GM21367 (cell line): Measurements from ENCODE around the gene SHPK.

ENCODE experiments used
- ATAC-seq: cut with Tn5 transposase; IDR thresholded peaks from one replicate; pipeline ENCODE4 v1.9.1; 2021; ENCODE audit not compliant: unreplicated experiment

SHPK gene

DNA sequence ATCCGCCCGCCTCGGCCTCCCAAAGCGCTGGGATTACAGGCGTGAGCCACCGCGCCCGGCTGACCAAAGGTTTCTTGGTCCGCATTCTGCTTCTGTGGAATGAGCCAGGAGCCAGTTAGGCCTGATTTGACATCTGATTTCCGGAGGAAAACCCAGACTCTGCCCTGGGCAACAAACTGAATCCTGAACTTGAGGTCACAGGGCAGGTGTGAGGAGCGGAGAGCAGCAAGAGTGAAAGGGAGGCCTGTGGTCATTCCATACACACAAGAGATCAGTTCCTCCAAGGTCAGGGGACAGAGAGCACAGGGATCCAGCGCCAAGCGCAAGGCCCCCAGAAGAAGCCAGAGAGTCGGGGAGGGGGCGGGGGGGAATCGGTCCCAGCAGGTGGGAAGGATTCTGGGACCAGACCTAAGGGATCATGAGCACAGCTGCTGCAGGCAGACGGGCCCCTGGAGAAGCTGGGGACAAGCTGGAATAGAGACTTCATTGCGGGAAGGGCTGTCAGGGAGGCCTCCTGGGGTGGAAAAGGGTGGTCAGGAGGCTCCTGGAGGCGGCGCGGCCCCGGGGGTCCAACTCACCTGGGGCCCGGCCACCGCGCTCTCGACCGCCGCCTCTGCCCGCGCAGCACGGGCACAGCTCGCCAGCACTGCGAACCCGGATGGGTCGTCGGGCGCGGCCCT lies 436 bp downstream of the SHPK start:
- ATAC-seq = no peak

DNA sequence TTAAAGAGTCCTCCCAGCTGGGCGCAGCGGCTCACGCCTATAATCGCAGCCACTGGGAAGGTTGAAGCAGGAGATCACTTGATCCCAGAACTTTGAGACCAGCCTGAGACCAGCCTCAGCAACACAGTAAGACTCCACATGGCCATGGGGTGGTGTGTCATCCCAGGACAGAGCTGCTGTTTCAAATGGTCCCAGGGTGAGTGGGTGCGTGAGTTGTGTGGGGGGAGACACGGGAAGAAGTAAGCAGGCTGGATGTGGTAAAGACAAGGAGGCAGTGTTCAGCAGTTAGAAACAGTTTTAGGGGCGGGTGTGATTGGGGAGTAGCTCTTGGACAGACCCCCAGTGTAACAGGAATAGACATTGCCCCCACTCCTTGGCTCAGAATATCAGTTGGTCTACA lies 3.8 kb downstream of the SHPK start:
- ATAC-seq = no peak

DNA sequence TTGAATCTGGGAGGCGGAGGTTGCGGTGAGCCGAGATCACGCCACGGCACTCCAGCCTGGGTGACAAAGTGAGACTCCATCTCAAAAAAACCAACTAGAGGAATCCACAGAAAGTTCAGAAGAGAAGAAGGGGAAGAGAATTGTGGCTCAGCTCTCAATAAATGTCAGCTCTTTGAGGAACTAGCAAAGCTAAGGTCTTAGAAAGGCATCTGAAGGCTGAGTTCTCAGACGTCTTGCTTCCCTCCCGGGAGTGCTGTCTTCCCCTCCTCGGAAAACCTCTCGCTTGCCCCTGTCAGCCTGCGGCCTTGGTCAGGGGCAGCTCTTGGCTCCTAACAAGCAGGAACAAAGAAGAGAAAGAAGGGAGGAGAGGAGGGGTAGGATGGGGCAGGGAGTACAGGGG lies 5.3 kb downstream of the SHPK start:
- ATAC-seq = no peak

DNA sequence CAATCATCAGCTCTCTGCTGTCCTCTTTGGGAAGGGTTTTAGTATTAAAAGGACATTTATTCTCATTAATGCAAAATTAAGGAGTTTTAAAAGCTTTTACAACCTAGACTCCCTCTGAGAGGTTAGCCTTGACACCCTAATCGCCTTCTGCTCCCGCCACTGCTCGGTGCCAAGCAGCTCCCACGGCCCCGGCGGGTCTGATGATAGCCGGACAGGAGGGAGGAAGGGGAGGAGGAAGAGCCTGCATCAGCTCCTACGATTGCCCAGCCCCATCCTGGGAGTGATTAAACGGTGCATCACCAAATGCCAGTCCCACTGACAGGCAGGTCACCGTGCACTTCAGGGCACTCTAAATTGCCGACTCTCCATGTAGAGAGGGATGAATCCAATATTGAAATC lies 8.3 kb downstream of the SHPK start:
- no peak for ATAC-seq

DNA sequence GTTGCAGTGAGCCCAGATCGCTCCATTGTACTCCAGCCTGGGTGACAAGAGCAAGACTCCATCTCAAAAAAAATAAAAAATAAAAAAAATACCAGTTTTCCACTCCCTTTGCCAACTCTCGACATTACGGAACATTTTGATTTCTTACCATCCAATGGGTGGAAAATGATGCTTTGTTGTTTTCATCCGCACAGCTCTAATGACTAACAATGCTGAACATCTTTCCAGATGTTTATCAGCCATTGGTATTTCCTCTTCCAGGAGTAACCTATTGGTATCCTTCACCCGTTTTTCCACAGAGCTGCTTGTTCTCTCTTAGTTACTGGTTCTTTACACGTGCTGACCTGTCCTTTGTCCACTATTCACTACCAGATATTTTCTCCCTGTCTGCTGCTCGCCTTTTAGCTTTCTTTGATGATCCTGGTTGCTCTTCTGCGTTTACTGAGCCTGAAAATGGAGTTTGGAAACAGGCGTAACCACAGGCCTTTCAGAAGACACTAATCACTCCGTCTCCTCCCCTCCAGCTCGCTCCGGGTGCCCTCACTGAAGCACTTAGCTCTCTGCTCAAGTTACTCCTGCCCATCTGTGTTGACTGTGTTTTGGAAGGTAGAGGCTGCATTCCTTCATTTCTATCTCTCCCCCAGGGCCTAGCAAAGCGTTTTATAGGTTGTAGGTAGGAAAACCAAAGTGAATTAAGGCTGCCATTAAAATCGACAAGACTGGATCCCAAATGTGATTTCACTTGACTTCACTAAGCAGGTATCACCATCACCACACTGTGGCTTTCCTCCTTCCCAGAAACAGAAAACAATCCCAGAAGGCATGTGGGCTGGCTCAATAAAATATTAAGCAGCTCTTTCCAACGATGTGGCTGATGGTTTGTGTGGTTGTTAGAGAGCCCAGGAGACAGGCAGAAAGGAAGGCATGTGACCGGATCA lies 8.9 kb downstream of the SHPK start:
- no peak for ATAC-seq

DNA sequence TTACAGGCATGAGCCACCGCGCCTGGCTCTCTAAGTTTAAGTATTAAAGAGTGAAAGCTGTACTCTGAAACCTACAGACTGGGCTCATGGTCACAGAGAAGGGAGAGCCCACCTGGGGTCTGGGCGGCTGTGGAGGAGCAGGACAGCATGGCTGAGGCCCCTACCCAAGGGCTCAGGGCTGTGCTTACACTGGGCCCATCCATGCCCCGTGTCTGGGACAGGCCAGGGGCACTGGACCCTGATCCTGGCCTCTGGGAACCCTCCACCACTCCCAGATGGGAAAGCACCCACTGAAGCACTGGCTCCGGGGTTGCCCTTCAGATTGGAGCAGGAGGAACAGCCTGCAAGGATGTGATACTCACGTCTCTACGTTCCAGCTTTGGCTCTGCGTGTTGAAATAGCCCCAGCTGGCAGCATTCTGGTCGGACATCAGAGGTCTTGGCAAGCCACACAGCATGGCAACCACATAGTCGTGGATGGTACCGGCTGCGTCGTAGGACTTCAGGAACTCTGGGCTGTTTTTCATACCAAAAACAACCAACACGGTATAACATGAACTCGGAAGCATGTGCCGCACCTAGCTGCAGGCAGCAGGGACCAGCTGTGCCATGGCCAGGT lies 13.0 kb downstream of the SHPK start:
- ATAC-seq = no peak

DNA sequence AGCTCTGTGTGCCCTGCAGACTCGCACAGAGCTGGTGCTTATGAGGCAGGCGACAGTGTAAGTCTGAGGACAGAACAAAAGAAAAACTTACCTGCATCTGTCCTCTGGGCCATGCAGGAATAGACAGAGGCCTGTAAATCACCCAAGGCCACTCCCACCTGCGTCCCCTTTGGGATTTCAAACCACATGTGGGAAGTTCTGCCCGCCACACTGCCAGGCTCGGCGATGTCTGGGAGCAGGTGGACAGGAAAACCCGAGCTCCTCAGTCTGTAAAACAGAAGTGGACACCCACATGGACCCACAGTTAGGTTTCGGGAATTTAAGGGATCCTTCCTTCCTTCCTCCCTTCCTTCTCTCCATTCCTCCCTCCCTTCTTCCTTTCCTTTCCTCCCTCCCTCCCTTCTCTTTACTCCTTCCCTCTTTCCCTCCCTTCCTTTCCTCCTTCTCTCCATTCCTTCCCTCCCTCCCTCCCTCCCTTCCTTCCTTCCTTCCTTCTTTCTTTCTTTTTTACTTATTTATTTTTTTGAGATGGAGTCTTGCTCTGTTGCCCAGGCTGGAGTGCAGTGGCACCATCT lies 14.8 kb downstream of the SHPK start:
- no peak for ATAC-seq

DNA sequence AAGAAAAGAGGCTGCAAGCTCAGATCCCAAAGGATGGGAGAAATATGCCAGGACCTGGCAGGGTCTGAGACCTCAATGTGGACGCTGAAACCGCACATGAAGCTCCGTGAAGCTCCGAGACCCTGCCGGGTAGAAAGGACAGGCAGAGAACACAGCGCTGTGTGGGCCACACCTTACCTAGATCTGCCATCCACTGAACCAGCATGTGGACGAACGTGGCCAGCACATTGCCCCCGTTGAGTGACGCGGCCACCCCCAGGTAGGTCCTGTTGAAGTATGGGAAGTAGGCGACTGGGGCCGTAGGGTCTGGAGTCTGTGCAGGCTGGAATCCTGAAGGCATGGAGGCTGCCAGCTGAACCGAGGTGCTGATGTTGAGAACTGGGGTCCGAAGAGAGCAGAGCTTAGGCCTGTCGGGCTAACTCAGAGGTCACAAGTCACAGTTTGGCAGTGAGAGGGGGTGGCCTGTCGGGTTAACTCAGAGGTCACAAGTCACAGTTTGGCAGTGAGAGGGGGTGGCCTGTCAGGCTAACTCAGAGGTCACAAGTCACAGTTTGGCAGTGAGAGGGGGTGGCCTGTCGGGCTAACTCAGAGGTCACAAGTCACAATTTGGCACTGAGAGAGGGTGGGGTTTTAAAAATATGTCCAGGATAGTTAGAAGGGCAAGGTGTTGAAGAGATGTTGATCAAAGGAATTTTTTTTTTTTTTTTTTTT lies 20.7 kb downstream of the SHPK start:
- ATAC-seq = no peak

DNA sequence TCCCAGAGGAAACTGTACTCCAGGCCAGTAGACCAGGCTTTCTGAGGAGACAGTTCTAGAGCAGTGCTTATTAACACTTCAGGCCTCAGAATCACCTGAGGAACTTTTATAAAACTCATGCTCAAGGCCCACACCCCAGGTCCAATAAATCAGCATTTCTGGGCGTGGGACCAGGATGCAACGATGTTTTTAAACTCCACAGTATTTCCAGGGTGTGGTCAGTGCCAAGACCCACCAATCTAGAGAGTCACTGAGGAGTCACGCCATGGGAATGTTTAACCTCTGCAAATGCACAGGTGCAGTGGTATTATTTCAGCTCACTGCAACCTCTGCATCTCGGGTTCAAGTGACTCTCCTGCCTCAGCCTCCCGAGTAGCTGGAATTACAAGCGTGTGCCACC lies 22.9 kb downstream of the SHPK start:
- ATAC-seq = no peak

DNA sequence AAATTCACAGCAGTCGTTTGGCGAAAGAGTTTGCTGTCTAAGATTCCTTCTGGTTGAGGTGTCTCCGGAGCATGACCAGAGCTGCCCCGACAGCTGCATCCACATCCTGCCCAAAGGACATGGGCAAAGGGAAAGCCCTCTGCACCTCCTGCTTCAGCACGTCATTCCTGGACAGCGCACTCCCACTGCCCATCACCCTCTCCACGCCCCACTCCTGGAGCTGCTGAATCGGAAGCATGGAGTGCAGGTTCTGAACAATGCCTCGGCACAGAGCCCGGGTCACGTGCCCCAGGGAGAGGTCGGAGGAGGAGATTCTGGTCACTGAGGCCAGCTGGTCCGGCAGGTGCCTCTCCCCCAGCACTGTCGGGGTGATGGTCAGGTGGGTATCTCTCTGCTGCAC lies 25.5 kb downstream of the SHPK start:
- no peak for ATAC-seq

DNA sequence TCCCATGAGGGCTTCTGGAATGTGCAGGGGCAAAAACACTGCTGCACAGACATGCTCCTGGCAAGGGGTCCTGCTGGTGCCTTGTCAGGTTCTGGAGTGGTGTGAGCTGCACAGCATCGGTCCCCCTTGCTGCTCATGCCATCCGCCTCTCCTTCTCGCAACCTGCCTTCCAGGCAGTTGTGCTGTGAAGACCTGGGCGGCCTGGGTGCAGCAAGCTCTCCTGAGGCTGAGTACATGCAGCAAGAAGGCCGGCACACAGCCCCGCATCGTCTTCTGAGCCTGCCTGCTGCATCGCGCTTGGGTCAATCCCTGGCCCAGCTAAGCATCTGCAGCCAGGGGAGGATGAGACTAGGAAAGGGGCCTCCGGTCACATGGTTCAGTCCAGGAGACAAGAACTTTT lies 26.4 kb downstream of the SHPK start:
- ATAC-seq = no peak

DNA sequence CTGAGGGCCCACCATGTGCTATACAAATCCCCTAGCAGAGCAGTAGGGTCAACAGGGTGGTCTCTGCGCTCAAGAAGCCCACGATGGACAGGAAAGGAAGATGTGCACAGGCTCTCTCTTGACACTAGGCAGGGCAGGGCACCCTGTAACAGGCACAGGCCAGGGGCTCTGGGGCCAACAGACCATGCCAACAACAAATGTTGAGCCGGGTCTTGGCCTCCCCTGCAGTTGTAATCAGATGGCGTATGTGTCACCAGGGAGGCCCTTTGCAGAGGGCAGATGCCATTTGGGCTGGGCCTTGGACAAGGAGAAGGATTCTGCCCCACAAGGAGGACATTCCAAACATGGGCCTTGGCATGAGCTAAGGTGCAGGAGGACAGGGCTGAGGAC lies 32.2 kb downstream of the SHPK start:
- ATAC-seq = no peak

DNA sequence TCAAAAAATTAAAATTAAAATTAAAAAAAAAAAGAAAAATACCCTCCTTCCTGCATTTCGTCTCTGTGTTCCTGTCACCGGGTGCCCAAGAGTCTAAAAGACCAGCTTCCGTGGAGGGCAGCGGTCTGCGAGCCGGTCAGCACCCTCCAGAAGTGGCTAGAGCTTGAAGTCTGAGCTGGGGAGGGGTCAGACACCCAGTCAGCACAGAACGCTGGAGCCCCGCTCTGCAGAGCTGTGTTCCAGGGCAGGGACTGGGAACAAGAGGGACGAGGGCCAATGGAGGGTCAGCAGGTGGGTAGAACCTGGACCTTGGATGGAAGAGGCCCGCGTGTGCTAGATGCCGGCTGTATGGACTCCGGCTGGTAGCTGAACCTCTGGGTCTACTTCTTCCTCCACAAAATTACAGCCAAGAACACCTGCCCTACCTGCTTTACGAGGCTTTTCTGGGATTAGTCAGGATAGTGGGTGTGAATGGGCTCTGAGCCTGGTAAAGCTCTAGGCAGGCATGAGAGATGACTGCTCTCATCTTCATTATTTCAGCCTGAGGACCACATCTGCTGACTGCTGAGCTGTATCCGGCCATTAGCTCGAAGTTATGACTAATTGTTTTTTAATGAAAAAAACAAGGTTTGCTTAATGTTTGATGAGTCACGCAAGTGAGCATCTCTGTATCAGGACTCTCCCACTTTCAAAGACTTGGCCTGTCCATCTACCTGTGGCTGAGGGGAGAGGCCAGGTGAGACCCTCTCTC lies 32.8 kb downstream of the SHPK start:
- no peak for ATAC-seq

DNA sequence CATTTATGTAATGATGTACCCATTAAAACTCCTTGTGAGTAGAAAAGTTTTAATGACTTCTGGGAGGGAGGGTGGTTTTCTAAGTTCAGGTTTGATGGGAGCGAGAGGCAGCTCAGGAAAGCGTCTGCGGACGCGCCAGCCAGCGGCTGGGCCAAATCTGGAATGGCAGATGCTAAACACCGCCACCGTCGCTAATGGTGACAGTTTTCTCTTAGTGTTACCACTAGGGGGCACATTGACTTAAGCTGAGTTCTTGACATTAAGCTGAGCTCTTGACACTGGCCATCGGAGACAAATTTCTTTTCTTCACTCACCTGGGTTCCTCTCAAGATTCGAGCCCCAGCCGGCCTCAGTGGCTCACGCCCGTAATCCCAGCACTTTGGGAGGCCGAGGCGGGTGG lies 33.6 kb downstream of the SHPK start:
- ATAC-seq = no peak

DNA sequence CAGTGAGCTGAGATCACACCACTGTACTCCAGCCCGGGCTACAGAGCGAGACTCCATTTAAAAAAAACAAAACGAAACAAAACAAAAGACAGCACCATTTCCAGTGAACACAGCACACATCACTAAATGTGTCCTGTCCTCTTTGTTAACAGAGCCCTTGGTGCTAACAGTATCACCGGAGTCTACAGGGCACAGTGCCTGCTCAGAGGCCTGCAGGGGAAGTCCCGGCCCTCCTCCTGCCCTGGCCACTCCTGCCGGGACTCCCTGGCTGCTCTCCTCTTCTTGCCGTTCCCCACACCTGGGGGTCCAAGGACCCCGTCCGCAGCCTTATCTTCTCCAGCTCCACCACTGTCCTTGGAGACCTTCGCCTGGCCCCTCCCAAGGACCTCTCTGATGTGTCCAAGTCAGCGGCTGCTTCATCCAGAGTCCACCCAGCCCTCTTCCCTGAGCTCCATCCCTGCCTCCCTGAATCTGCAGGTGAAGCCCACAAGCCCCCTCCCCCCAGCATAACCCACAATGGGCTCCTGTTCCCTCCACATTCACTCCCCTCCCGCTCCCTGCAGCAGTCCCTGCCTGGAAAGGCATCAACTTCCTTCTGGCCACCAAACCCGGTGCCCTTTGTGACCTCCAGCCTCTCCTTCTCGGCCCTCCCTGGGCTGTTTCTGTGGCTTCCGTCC lies 35.4 kb downstream of the SHPK start:
- no peak for ATAC-seq

DNA sequence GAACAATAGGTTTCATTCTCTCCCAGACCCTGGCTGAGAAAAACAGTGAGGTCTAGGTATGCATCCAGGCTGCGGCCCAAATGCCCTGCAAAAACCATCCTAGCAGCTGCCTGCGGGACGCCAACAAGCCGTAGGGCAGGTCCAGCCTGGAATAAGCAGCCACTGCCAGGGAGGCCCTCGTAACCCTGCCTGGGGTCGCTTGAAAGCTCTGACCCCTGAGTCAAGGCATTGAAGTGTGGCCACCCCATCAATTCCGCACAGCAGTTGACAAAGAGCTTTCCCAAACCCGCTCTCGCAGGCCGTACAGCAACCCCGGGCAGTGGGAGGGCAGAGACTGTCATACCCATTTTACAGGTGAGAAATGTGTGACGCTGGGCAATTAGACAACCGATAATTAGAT lies 38.0 kb downstream of the SHPK start:
- ATAC-seq = no peak

DNA sequence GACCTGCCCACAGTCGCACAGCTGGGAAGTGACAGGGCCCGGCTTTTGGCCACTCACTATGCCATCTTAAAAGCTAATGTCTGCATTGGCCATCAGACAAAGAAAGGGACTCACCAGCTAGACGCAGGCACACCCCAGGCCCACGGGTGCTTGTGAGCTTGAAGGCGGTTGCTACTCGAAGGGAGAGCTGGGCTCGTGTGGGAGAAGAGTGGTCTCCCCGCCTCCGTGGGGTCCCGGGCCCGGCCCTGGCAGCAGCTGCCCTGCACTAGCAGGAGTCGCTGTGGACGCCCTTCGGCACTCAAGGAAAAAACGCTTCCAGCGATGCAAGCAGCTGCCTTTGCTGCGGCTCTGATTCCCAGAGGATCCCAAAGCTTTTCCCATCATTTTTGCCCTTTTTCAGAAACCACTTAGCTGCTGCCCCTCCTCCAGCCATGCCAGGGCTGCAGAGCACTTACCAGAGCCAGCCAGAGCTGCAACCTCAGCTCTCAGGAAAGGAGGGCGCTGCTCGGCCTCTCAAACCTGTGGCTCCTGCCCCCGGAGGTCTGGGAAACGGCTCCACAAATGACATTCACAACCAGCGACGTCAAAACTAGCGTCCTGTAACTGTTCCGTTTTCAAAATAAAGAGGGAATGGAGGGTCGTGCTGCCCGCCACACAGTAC lies 39.1 kb downstream of the SHPK start:
- no peak for ATAC-seq

DNA sequence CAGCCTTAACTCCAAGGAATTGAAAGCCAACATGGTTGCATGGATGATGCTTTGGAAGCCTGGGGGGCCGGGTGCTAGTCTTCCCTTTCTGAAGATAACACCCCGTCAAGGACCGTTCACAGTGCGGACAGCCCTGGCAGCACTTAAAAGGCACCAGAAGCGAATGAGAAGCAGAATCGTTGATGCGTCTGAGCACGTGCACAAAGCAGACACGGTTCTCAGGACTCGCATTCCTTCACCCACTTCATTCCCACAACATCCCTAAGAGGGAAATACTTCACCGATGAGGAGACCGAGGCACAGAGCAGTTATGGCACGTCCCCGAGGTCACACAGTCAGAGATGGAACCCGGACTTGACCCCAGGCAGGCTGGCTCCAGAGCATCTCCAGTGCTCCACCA lies 41.1 kb downstream of the SHPK start:
- ATAC-seq = no peak

DNA sequence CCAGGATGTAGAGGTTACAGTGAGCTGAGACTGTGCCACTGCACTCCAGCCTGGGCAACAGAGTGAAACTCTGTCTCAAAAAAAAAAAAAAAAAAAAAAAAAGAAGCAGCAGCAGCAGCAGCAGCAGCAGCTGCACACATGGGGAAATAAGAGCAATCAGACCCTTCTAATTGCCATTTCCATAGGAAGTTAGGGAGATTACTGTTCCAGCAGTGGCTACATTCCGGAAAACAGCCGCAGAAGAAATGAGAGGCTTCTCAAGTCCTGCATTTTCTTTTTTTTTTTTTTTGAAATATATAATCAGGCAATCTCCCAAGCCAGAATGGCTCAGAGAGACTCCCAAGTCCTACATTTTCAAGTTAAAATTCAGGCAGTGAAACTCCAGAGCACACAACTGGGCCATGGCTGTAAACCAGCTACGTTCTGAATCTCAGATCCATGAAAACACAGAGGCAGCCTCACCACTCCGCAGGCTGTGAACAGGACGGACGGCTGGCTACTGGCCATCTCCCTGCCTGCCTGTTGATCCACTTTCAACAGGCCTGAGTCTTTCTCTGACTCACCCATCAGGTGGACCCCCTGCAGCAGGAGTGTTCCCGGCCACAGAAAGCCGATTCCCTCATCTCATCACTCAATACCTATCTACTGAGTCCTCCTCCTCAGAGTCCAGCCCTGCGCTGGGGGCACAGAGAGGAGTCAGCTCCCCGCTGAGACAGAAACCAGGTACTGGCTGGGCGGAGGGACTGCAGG lies 41.8 kb downstream of the SHPK start:
- ATAC-seq = no peak
